Liver (tissue), 9 donors: Measurements from ENCODE around the gene SMKR1. TPM values are rescaled to one million over a fixed set of nuclear protein-coding genes. Genes with fewer than 3 reads are reported as not detected.

ENCODE experiments used
- DNase-seq: peaks from one replicate; pipeline ENCODE4 v3.0.0-alpha.2; 2017; ENCODE audit warnings: low spot score
- H3K27ac ChIP-seq, 2 donors: one replicate each; pipeline ENCODE4 v1.7.0; 2013; ENCODE audit warnings: inconsistent platforms in 2 of 2, low read length in 2 of 2, control low read depth in 1 of 2, low read depth in 1 of 2, mild to moderate bottlenecking in 1 of 2
- H3K27me3 ChIP-seq, 4 donors: one replicate each; pipeline versions ENCODE4 v1.6.1 to v1.7.0; 2013; ENCODE audit warnings: low read length in 3 of 4, inconsistent platforms in 1 of 4, mild to moderate bottlenecking in 1 of 4, moderate library complexity in 1 of 4; ENCODE audit not compliant: control insufficient read depth in 4 of 4, insufficient read depth in 4 of 4
- H3K36me3 ChIP-seq, 4 donors: one replicate each; pipeline versions ENCODE4 v1.6.1 to v1.7.0; 2013; ENCODE audit warnings: low read length in 3 of 4, mild to moderate bottlenecking in 3 of 4, low read depth in 1 of 4, moderate library complexity in 1 of 4; ENCODE audit not compliant: control insufficient read depth in 4 of 4, insufficient read depth in 3 of 4
- H3K4me1 ChIP-seq, 4 donors: one replicate each; pipeline versions ENCODE4 v1.6.1 to v1.7.0; 2013; ENCODE audit warnings: low read length in 3 of 4, mild to moderate bottlenecking in 3 of 4, moderate library complexity in 1 of 4; ENCODE audit not compliant: control insufficient read depth in 4 of 4, insufficient read depth in 4 of 4
- H3K4me3 ChIP-seq, 3 donors: one replicate each; pipeline versions ENCODE4 v1.6.1 to v1.7.0; 2013; ENCODE audit warnings: low read length in 3 of 3, control low read depth in 1 of 3, low read depth in 1 of 3, mild to moderate bottlenecking in 1 of 3
- H3K9ac ChIP-seq, 2 donors: one replicate each; pipeline ENCODE4 v1.7.0; 2013; ENCODE audit warnings: low read length in 2 of 2, mild to moderate bottlenecking in 2 of 2, moderate library complexity in 2 of 2, control low read depth in 1 of 2, low read depth in 1 of 2
- H3K9me3 ChIP-seq, 4 donors: one replicate each; pipeline versions ENCODE4 v1.6.1 to v1.7.0; 2013; ENCODE audit warnings: low read length in 3 of 4; ENCODE audit not compliant: control insufficient read depth in 4 of 4
- ATF3 ChIP-seq: IDR thresholded peaks from 2 replicates; pipeline ENCODE4 v1.6.1; 2016; ENCODE audit warnings: antibody characterized with exemption
- SP1 ChIP-seq: IDR thresholded peaks from 2 replicates; pipeline ENCODE4 v1.6.1; 2018; ENCODE audit warnings: antibody characterized with exemption, mild to moderate bottlenecking
- TAF1 ChIP-seq: conservative IDR thresholded peaks from 2 replicates; pipeline ENCODE4 v1.6.1; 2016; ENCODE audit warnings: antibody characterized with exemption, mild to moderate bottlenecking
- ZBTB33 ChIP-seq: IDR thresholded peaks from 2 replicates; pipeline ENCODE4 v1.6.1; 2016; ENCODE audit warnings: antibody characterized with exemption
- WGBS: extraction: QIAGEN DNeasy Blood & Tissue Kit; methylation state at CpG from one replicate; pipeline ENCODE4 v1.1.7; 2013; 5-methylcytosine and 5-hydroxymethylcytosine counted together
- polyA plus RNA-seq, 2 donors: library from polyadenylated mRNA; stranded (reverse) in 1 of 2; unstranded in 1 of 2; fragments of 200-250 nt in 1 of 2; fragments of >200 nt in 1 of 2; fragmentation: Nextera tagmentation in 1 of 2; extraction: Ambion mirVana in 1 of 2; gene quantifications; one replicate each; pipeline versions ENCODE4 v1.2.1 to v1.2.3, GENCODE V29; 2013 to 2015
- total RNA-seq, 2 donors: library from RNA; depleted of rRNA; stranded (reverse); fragments of >200 nt; gene quantifications; one replicate each; pipeline ENCODE4 v1.2.3, GENCODE V29; 2014
- TF ChIP-seq, protein P1 (sequence below): fragments of 150-350 bp; IDR thresholded peaks from 2 replicates; pipeline ENCODE4 v1.5.1; 2017; ENCODE audit warnings: improper control_type of control experiment, low read depth, low read length; ENCODE audit not compliant: missing input control
- TF ChIP-seq, protein P2 (sequence below): IDR thresholded peaks from 2 replicates; pipeline ENCODE4 v1.6.1; 2016; ENCODE audit warnings: antibody characterized with exemption, mild to moderate bottlenecking
- donor health status: healthy.
- donor health status: healthy.
- donor health status: healthy.
- donor health status: healthy.
- donor health status: healthy.

SMKR1 gene
- total and polyA plus RNA-seq, 4 donors = not detected

DNA sequence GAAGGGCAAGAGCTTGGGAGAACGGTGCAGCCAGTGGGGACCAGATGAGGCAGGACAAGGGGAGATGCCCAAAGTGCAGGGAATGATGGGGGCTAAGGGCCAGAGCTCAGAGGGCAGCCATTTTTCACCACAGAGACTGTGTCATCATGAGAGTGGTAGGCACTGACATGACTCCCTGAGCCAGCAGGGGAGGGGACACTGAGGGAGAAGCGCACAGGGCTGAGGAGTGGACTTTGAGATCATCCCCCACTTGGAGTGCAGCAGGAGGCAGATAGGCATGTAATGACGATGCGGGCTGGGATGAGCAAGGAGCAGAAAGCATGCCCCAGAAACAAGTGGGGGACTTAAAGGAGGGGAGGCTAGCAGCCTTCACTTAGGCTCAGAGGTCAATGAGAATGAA lies 5.2 kb upstream of the SMKR1 start:
- peaks cover 0 to 4% (median 2%) of the 10 kb centered on the region in 4 donors for H3K4me1 ChIP-seq
- no peak overlapping the region for H3K4me3 ChIP-seq
- H3K9me3 ChIP-seq = no peaks in the 10 kb centered on the region
- WGBS = 96% methylated on average over 4 of the region's 4 CpGs
- H3K27me3 ChIP-seq = no peaks in the 10 kb centered on the region
- H3K9ac ChIP-seq = no peak overlapping the region
- no peak overlapping the region for H3K27ac ChIP-seq
- no peaks in the 10 kb centered on the region for H3K36me3 ChIP-seq
- TF ChIP-seq, protein P1, sequence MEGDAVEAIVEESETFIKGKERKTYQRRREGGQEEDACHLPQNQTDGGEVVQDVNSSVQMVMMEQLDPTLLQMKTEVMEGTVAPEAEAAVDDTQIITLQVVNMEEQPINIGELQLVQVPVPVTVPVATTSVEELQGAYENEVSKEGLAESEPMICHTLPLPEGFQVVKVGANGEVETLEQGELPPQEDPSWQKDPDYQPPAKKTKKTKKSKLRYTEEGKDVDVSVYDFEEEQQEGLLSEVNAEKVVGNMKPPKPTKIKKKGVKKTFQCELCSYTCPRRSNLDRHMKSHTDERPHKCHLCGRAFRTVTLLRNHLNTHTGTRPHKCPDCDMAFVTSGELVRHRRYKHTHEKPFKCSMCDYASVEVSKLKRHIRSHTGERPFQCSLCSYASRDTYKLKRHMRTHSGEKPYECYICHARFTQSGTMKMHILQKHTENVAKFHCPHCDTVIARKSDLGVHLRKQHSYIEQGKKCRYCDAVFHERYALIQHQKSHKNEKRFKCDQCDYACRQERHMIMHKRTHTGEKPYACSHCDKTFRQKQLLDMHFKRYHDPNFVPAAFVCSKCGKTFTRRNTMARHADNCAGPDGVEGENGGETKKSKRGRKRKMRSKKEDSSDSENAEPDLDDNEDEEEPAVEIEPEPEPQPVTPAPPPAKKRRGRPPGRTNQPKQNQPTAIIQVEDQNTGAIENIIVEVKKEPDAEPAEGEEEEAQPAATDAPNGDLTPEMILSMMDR = no peak
- TF ChIP-seq TAF1 = no peak
- DNase-seq = no peak

DNA sequence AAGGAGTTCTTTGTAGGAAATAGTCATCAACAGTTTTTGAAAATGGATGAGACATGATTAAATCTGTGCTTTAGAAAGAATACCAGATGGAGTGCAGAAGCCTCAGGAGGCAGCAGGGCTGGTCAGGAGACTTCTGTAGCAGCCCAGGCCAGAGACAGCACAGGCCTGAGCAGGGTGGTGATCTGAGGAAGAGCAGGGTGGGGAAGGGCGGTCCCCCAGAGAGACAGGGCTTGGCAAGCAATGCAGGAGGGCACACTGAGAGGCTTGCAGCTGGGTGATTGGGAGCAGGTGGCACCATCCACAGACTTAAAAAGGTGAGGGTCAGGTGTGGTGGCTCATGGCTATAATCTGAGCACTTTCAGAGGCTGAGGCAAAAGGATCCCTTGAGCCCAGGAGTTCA lies 4.3 kb upstream of the SMKR1 start:
- TF ChIP-seq, protein P2, sequence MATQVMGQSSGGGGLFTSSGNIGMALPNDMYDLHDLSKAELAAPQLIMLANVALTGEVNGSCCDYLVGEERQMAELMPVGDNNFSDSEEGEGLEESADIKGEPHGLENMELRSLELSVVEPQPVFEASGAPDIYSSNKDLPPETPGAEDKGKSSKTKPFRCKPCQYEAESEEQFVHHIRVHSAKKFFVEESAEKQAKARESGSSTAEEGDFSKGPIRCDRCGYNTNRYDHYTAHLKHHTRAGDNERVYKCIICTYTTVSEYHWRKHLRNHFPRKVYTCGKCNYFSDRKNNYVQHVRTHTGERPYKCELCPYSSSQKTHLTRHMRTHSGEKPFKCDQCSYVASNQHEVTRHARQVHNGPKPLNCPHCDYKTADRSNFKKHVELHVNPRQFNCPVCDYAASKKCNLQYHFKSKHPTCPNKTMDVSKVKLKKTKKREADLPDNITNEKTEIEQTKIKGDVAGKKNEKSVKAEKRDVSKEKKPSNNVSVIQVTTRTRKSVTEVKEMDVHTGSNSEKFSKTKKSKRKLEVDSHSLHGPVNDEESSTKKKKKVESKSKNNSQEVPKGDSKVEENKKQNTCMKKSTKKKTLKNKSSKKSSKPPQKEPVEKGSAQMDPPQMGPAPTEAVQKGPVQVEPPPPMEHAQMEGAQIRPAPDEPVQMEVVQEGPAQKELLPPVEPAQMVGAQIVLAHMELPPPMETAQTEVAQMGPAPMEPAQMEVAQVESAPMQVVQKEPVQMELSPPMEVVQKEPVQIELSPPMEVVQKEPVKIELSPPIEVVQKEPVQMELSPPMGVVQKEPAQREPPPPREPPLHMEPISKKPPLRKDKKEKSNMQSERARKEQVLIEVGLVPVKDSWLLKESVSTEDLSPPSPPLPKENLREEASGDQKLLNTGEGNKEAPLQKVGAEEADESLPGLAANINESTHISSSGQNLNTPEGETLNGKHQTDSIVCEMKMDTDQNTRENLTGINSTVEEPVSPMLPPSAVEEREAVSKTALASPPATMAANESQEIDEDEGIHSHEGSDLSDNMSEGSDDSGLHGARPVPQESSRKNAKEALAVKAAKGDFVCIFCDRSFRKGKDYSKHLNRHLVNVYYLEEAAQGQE = no peak
- TF ChIP-seq SP1 (no peak), ZBTB33 (no peak)
- H3K4me3 ChIP-seq = no peak overlapping the region
- H3K27ac ChIP-seq = no peak overlapping the region
- H3K9ac ChIP-seq = no peak overlapping the region
- no peaks in the 10 kb centered on the region for H3K36me3 ChIP-seq
- no peaks in the 10 kb centered on the region for H3K27me3 ChIP-seq
- no peaks in the 10 kb centered on the region for H3K9me3 ChIP-seq
- peaks cover 4 to 13% (median 8%) of the 10 kb centered on the region in 4 donors for H3K4me1 ChIP-seq
- DNase-seq = no peak
- WGBS = 97% methylated on average over 1 of the region's 1 CpG

DNA sequence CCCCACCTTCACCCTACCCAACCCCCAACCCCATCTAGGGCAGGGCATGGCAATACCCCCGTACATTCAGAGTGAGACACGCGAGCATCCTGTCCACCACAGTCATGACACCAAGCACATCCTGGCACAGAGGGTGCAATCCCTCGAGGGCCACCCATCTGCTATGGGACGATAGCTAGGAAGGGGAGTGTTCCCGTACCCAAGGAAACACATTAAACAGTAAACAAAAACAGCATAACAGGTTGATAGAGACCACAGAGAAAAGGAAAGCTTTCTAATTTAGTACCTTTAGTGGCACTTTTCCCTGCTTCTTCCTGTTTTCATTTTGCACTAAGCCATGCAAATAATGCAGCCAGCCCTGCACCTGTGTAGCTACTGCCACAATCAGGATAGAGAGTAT lies 2.3 kb upstream of the SMKR1 start:
- Histone ChIP-seq H3K27ac (no peak overlapping the region), H3K36me3 (no peaks in the 10 kb centered on the region), H3K27me3 (no peaks in the 10 kb centered on the region), H3K4me1 (peaks cover 4 to 15% (median 9%) of the 10 kb centered on the region in 4 donors), H3K9me3 (no peaks in the 10 kb centered on the region), H3K9ac (no peak overlapping the region), H3K4me3 (no peak overlapping the region)
- no peak for DNase-seq
- WGBS = 80% methylated on average over 6 of the region's 6 CpGs
- TF ChIP-seq ATF3 = no peak
